DOHH2 (cell line): Measurements from ENCODE around the gene NEUROD6.

Experiments
- H3F3A ChIP-seq: fragments of 200-600 bp; sonication (generic), shearing (Covaris generic); 2 replicates; pipeline ENCODE4 v1.6.0; 2016; ENCODE audit warnings: antibody characterized with exemption, mild to moderate bottlenecking; ENCODE audit not compliant: control insufficient read depth, insufficient read depth
- H3K27ac ChIP-seq: fragments of 200-600 bp; sonication (generic); 2 replicates; pipeline ENCODE4 v1.5.1; 2014; ENCODE audit warnings: low read depth, mild to moderate bottlenecking, low read length, moderate library complexity
- H3K27me3 ChIP-seq: fragments of 200-600 bp; sonication (generic); 2 replicates; pipeline ENCODE4 v1.6.1; 2014; ENCODE audit warnings: mild to moderate bottlenecking, low read length, mixed read lengths; ENCODE audit not compliant: control insufficient read depth
- H3K36me3 ChIP-seq: fragments of 200-600 bp; sonication (generic); 2 replicates; pipeline ENCODE4 v1.6.1; 2014; ENCODE audit warnings: mild to moderate bottlenecking, low read length, moderate library complexity, mixed read lengths; ENCODE audit not compliant: control insufficient read depth
- H3K4me1 ChIP-seq: fragments of 200-600 bp; sonication (generic); 2 replicates; pipeline ENCODE4 v1.6.1; 2014; ENCODE audit warnings: mild to moderate bottlenecking, low read length, mixed read lengths; ENCODE audit not compliant: control insufficient read depth
- H3K4me2 ChIP-seq: fragments of 200-600 bp; sonication (generic); 2 replicates; pipeline ENCODE4 v1.6.0; 2014; ENCODE audit warnings: mild to moderate bottlenecking, low read length, moderate library complexity
- H3K4me3 ChIP-seq: fragments of 200-600 bp; sonication (generic); 2 replicates; pipeline ENCODE4 v1.5.1; 2014; ENCODE audit warnings: mild to moderate bottlenecking, low read length, mixed read lengths
- H3K79me2 ChIP-seq: fragments of 200-600 bp; sonication (generic); 2 replicates; pipeline ENCODE4 v1.6.1; 2014; ENCODE audit warnings: mild to moderate bottlenecking, low read length, mixed read lengths; ENCODE audit not compliant: control insufficient read depth
- H3K9me2 ChIP-seq: fragments of 200-600 bp; sonication (generic); replicated peaks from 2 replicates; pipeline ENCODE4 v1.6.1; 2014; ENCODE audit warnings: mild to moderate bottlenecking, low read length, mixed read lengths; ENCODE audit not compliant: control insufficient read depth
- H3K9me3 ChIP-seq: fragments of 200-600 bp; sonication (generic); 2 replicates; pipeline ENCODE4 v1.6.1; 2014; ENCODE audit warnings: antibody characterized with exemption, low read length, mixed read lengths; ENCODE audit not compliant: control insufficient read depth, insufficient read depth
- H4K20me1 ChIP-seq: fragments of 200-600 bp; sonication (generic); 2 replicates; pipeline ENCODE4 v1.6.0; 2014; ENCODE audit warnings: low read depth, mild to moderate bottlenecking, antibody characterized with exemption, low read length, moderate library complexity; ENCODE audit not compliant: control insufficient read depth, insufficient read depth
- EZH2phosphoT487 ChIP-seq: fragments of 200-600 bp; sonication (generic); IDR thresholded peaks from 2 replicates; pipeline ENCODE4 v1.6.1; 2017; ENCODE audit warnings: borderline replicate concordance, mild to moderate bottlenecking, antibody characterized with exemption, low read length, moderate library complexity, mixed read lengths
- TF ChIP-seq, protein P1 (sequence below): fragments of 200-600 bp; sonication (generic); IDR thresholded peaks from one replicate; pipeline ENCODE4 v1.5.1; 2014; ENCODE audit warnings: antibody characterized with exemption, mild to moderate bottlenecking, low read depth, low read length; ENCODE audit not compliant: poor library complexity, severe bottlenecking

The NEUROD6 gene

GRCh38 chr7:31309407-31309806 lies 31.1 kb downstream of the NEUROD6 start:
- H3K4me2 ChIP-seq, result no peak overlapping the region
- no peaks in the 10 kb centered on the region for H3K79me2 ChIP-seq
- H3K9me2 ChIP-seq, result no peaks in the 10 kb centered on the region
- 0 out of 2 replicates have a peak, but pooled peaks cover 3% of the 10 kb centered on the region for H3K27me3 ChIP-seq
- no peak overlapping the region for H3K27ac ChIP-seq
- TF ChIP-seq EZH2phosphoT487, result no peak
- TF ChIP-seq, protein P1, sequence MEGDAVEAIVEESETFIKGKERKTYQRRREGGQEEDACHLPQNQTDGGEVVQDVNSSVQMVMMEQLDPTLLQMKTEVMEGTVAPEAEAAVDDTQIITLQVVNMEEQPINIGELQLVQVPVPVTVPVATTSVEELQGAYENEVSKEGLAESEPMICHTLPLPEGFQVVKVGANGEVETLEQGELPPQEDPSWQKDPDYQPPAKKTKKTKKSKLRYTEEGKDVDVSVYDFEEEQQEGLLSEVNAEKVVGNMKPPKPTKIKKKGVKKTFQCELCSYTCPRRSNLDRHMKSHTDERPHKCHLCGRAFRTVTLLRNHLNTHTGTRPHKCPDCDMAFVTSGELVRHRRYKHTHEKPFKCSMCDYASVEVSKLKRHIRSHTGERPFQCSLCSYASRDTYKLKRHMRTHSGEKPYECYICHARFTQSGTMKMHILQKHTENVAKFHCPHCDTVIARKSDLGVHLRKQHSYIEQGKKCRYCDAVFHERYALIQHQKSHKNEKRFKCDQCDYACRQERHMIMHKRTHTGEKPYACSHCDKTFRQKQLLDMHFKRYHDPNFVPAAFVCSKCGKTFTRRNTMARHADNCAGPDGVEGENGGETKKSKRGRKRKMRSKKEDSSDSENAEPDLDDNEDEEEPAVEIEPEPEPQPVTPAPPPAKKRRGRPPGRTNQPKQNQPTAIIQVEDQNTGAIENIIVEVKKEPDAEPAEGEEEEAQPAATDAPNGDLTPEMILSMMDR, result no peak
- H3K9me3 ChIP-seq, result no peaks in the 10 kb centered on the region
- H3K4me3 ChIP-seq, result no peak overlapping the region
- H3K4me1 ChIP-seq, result no peaks in the 10 kb centered on the region
- H4K20me1 ChIP-seq, result no peaks in the 10 kb centered on the region
- no peaks in the 10 kb centered on the region for H3K36me3 ChIP-seq
- no peaks in the 10 kb centered on the region for H3F3A ChIP-seq

- Histone ChIP-seq H3K4me2 (no peak overlapping the region), H3K79me2 (no peaks in the 10 kb centered on the region), H3F3A (no peaks in the 10 kb centered on the region), H3K4me1 (no peaks in the 10 kb centered on the region), H3K9me3 (no peaks in the 10 kb centered on the region), H4K20me1 (no peaks in the 10 kb centered on the region), H3K9me2 (no peaks in the 10 kb centered on the region), H3K36me3 (no peaks in the 10 kb centered on the region), H3K27me3 (0 out of 2 replicates have a peak, but pooled peaks cover 3% of the 10 kb centered on the region), H3K27ac (no peak overlapping the region), H3K4me3 (no peak overlapping the region)
- TF ChIP-seq EZH2phosphoT487, result no peak
- TF ChIP-seq, protein P1, result no peak
Measured at GRCh38 chr7:31308652-31309051, 31.9 kb downstream of the NEUROD6 start.

DNA sequence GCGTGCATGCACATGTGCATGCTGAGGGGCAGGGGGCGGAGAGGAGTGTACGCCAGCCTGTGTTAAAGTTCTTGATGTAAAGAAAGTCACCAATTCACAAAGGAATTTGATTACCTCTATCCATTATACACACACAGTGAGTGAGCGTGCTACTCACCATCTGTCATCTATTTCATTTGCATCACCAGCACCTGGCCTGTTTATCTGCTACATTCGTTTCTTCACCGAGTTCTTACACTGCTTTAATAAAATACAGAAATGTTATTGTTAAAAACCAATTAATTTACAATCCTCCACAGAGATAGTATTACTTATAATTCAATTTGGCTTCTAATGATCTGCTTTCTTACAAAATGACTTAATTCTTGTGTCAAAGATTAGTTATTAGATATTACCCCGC lies 32.6 kb downstream of the NEUROD6 start:
- Histone ChIP-seq H3F3A (no peaks in the 10 kb centered on the region), H3K9me3 (no peaks in the 10 kb centered on the region), H3K36me3 (no peaks in the 10 kb centered on the region), H4K20me1 (no peaks in the 10 kb centered on the region), H3K79me2 (no peaks in the 10 kb centered on the region), H3K4me1 (no peaks in the 10 kb centered on the region), H3K4me3 (no peak overlapping the region), H3K9me2 (no peaks in the 10 kb centered on the region), H3K27ac (no peak overlapping the region), H3K4me2 (no peak overlapping the region), H3K27me3 (0 out of 2 replicates have a peak, but pooled peaks cover 3% of the 10 kb centered on the region)
- TF ChIP-seq, protein P1, result no peak

- H3K9me3 ChIP-seq, result no peaks in the 10 kb centered on the region
- no peak overlapping the region for H3K4me2 ChIP-seq
- H3K27ac ChIP-seq, result no peak overlapping the region
- no peaks in the 10 kb centered on the region for H3K9me2 ChIP-seq
- no peak for TF ChIP-seq EZH2phosphoT487
- TF ChIP-seq, protein P1, result no peak
- no peak overlapping the region for H3K4me3 ChIP-seq
- no peaks in the 10 kb centered on the region for H3F3A ChIP-seq
- no peaks in the 10 kb centered on the region for H4K20me1 ChIP-seq
- H3K27me3 ChIP-seq, result no peaks in the 10 kb centered on the region
- no peaks in the 10 kb centered on the region for H3K79me2 ChIP-seq
- no peaks in the 10 kb centered on the region for H3K4me1 ChIP-seq
- no peaks in the 10 kb centered on the region for H3K36me3 ChIP-seq
Measured at GRCh38 chr7:31305260-31305659, 35.3 kb downstream of the NEUROD6 start.
